GM12864 (cell line): ENCODE data around the gene ETV6.
"Not testable (repeated sequence)": the region's sequence is repeated elsewhere in the genome, so short reads cannot be mapped to it uniquely, and the experiment has no call there.

Source experiments
- DNase-seq: peaks from one replicate; pipeline ENCODE4 v3.0.0-alpha.2; 2011; ENCODE audit warnings: low read depth
- H3K4me3 ChIP-seq: 2 replicates; pipeline ENCODE4 v1.5.1; 2011; ENCODE audit warnings: mild to moderate bottlenecking, low read depth, low read length, control low read depth
- CTCF ChIP-seq: IDR thresholded peaks from 2 replicates; pipeline ENCODE4 v1.5.1; 2011; ENCODE audit warnings: low read depth, mild to moderate bottlenecking, moderate library complexity, low read length, control low read depth, inconsistent platforms; ENCODE audit errors: missing control alignments

ETV6 gene

GRCh38 chr12:11674894-11675390 is 25.5 kb downstream of the ETV6 start:
- TF ChIP-seq CTCF = no peak
- H3K4me3 ChIP-seq = no peak overlapping the region
- no peak for DNase-seq

GRCh38 chr12:11676052-11676451 is 26.6 kb downstream of the ETV6 start:
- no peak overlapping the region for H3K4me3 ChIP-seq
- no peak for TF ChIP-seq CTCF
- no peak for DNase-seq

- no peak for TF ChIP-seq CTCF
Observed at GRCh38 chr12:11677093-11677492, 27.6 kb downstream of the ETV6 start.

GRCh38 chr12:11677752-11678151 is 28.3 kb downstream of the ETV6 start:
- no peak for DNase-seq
- H3K4me3 ChIP-seq = no peak overlapping the region
- TF ChIP-seq CTCF = no peak

More at GRCh38 chr12:11677093-11677492, 27.6 kb downstream of the ETV6 start:
- DNase-seq = no peak
- no peak overlapping the region for H3K4me3 ChIP-seq

- DNase-seq = no peak
- no peak overlapping the region for H3K4me3 ChIP-seq
- no peak for TF ChIP-seq CTCF
Observed at GRCh38 chr12:11678781-11679180, 29.3 kb downstream of the ETV6 start.

- no peak for DNase-seq
- TF ChIP-seq CTCF = no peak
Observed at GRCh38 chr12:11681207-11681606, 31.7 kb downstream of the ETV6 start.

GRCh38 chr12:11681695-11682094 is 32.2 kb downstream of the ETV6 start:
- H3K4me3 ChIP-seq, DNase-seq: not testable (repeated sequence)

More at GRCh38 chr12:11681207-11681606, 31.7 kb downstream of the ETV6 start:
- H3K4me3 ChIP-seq = no peak overlapping the region
